ENCODE data around the gene SORCS3.

DNA sequence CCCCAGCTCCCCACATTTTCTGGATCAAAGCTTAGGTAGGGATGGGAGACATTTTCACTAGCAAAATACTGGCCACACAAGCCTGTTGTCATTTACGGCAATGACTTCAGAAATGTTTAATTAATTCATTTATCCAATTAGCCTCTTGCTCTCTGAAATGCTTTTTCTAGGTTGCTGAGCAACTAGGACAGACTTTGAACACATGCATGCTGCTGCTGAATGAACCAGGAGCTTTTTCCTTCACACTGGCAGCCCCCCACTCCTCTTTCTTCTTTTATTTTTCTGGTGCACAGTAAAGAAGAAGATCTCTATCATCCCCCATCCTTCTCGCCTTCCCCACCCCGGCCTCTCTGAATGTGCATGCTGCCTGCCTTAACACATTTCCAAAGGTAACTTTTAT, 22.5 kb downstream of the SORCS3 start:
- TF ChIP-seq POLR2AphosphoS5 (IDR thresholded peaks at IDR 0.05), result no peak
- TF ChIP-seq POLR2A (IDR thresholded peaks at IDR 0.05), result no peak
- TF ChIP-seq, protein P1, sequence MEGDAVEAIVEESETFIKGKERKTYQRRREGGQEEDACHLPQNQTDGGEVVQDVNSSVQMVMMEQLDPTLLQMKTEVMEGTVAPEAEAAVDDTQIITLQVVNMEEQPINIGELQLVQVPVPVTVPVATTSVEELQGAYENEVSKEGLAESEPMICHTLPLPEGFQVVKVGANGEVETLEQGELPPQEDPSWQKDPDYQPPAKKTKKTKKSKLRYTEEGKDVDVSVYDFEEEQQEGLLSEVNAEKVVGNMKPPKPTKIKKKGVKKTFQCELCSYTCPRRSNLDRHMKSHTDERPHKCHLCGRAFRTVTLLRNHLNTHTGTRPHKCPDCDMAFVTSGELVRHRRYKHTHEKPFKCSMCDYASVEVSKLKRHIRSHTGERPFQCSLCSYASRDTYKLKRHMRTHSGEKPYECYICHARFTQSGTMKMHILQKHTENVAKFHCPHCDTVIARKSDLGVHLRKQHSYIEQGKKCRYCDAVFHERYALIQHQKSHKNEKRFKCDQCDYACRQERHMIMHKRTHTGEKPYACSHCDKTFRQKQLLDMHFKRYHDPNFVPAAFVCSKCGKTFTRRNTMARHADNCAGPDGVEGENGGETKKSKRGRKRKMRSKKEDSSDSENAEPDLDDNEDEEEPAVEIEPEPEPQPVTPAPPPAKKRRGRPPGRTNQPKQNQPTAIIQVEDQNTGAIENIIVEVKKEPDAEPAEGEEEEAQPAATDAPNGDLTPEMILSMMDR (IDR thresholded peaks at IDR 0.05), result no peak
